Daoy (cell line): ENCODE data around the gene CD274. TPM values are rescaled to one million over a fixed set of nuclear protein-coding genes. Genes with fewer than 3 reads are reported as not detected.

Experiments used
- total RNA-seq: library from RNA; depleted of rRNA; stranded (reverse); fragments of >200 nt; shearing (Covaris generic); gene quantifications from 2 replicates; pipeline ENCODE4 v1.2.3, GENCODE V29; 2014; rRNA removed

CD274 gene
- total RNA-seq, 1 experiment from 2014 or later = 17.0 TPM

Other genes starting within 250 kb of the CD274 start
- not detected in 2 replicates for gene INSL4, start 219.1 kb upstream of the CD274 start, total RNA-seq
- not detected in 2 replicates for gene RLN2, start 145.8 kb upstream of the CD274 start, total RNA-seq
- gene RLN1, start 110.7 kb upstream of the CD274 start, total RNA-seq = 0.11 and 0.21 TPM in 2 replicates
- gene PLGRKT, start 12.6 kb upstream of the CD274 start, total RNA-seq = 59.3 and 73.3 TPM in 2 replicates
- gene PDCD1LG2, start 60.0 kb downstream of the CD274 start, total RNA-seq = 6.9 and 11.5 TPM in 2 replicates
- gene RIC1, start 178.6 kb downstream of the CD274 start, total RNA-seq = 13.2 and 15.8 TPM in 2 replicates